Measurements from ENCODE around the gene HADHA.
"Not testable (repeated sequence)": the region's sequence is repeated elsewhere in the genome, so short reads cannot be mapped to it uniquely, and the experiment has no call there.

HADHA gene

GRCh38 chr2:26244309-26245230, at the start of gene HADHA, which contains the start of gene HADHB:
HADHA (minus strand) TSS chr2:26244632; CDS start chr2:26244596, 36 bp downstream.
HADHB (plus strand) TSS chr2:26244939; CDS start chr2:26254255, 9,316 bp downstream.
- DNase-seq, result peak; percentile 89

- no peak for DNase-seq
Observed at GRCh38 chr2:26292646-26293045, 48.2 kb upstream of the HADHA start.

- DNase-seq, result no peak
Observed at GRCh38 chr2:26290001-26290400, 45.6 kb upstream of the HADHA start.

- DNase-seq, result no peak
Observed at GRCh38 chr2:26285931-26286330, 41.5 kb upstream of the HADHA start.

GRCh38 chr2:26284132-26284531, 39.7 kb upstream of the HADHA start:
- no peak for DNase-seq

GRCh38 chr2:26283606-26284005, 39.2 kb upstream of the HADHA start:
- no peak for DNase-seq

- no peak for DNase-seq
Observed at GRCh38 chr2:26281226-26281625, 36.8 kb upstream of the HADHA start.

- no peak for DNase-seq
Observed at GRCh38 chr2:26279886-26280285, 35.5 kb upstream of the HADHA start.

- DNase-seq, result no peak
Observed at GRCh38 chr2:26276484-26277227, 32.2 kb upstream of the HADHA start.

GRCh38 chr2:26274058-26274613, 29.7 kb upstream of the HADHA start:
- no peak for DNase-seq

GRCh38 chr2:26273501-26273900, 29.1 kb upstream of the HADHA start:
- no peak for DNase-seq

- no peak for DNase-seq
Observed at GRCh38 chr2:26270373-26270772, 25.9 kb upstream of the HADHA start.

- no peak for DNase-seq
Observed at GRCh38 chr2:26269571-26270158, 25.2 kb upstream of the HADHA start.

GRCh38 chr2:26268670-26269385, 24.4 kb upstream of the HADHA start:
- DNase-seq, result not testable (repeated sequence)

GRCh38 chr2:26268213-26268612, 23.8 kb upstream of the HADHA start:
- DNase-seq, result no peak

GRCh38 chr2:26258836-26259235, 14.4 kb upstream of the HADHA start:
- DNase-seq, result not testable (repeated sequence)

GRCh38 chr2:26255759-26256384, 11.4 kb upstream of the HADHA start:
- DNase-seq, result no peak

GRCh38 chr2:26251893-26252292, 7.5 kb upstream of the HADHA start:
- DNase-seq, result no peak

GRCh38 chr2:26249625-26250024, 5.2 kb upstream of the HADHA start:
- no peak for DNase-seq

GRCh38 chr2:26246818-26247217, 2.4 kb upstream of the HADHA start:
- DNase-seq, result peak; percentile 45

- peak; percentile 71 for DNase-seq
Observed at GRCh38 chr2:26245810-26246209, 1.4 kb upstream of the HADHA start.

GRCh38 chr2:26245231-26245732, 850 bp upstream of the HADHA start:
- peak; percentile 57 for DNase-seq

Data from activated CD4-positive, alpha-beta T cell treated with anti-CD3 and anti-CD28 coated beads, Interleukin-2, Interleukin-6, amounts not matched to agents 100 ng/mL and 50 ng/mL, durations not matched to agents 16 hours and 8 hours (primary cell).